Stimulated activated naive B cell treated with anti-CD40 and anti-IgM and Interleukin-4, amounts not matched to agents 10 μg/mL and 1 μg/mL and 100 μg/mL, for 72 hours (primary cell): ENCODE data around the gene FRY.
A peak's percentile ranks its signal among the peaks of the same experiment; 100 is the strongest.

Experiments used
- ATAC-seq, 2 donors: fragments of 150-1000 bp; cut with Tn5 transposase; replicated peaks; 2 replicates each; pipeline ENCODE4 v1.10.0; 2021; ENCODE audit warnings: moderate library complexity in 1 of 2
- DNase-seq: peaks from one replicate; pipeline ENCODE4 v3.0.0; 2021
- H3K27ac Mint-ChIP-seq: one replicate; pipeline ENCODE4 v1.8.0; 2022; ENCODE audit warnings: mild to moderate bottlenecking, mixed read lengths
- H3K27me3 Mint-ChIP-seq, 2 donors: one replicate each; pipeline ENCODE4 v1.8.0; 2022; ENCODE audit warnings: mixed read lengths in 2 of 2
- H3K36me3 Mint-ChIP-seq, 2 donors: one replicate each; pipeline ENCODE4 v1.8.0; 2022; ENCODE audit warnings: mixed read lengths in 2 of 2, mild to moderate bottlenecking in 1 of 2
- H3K4me1 Mint-ChIP-seq, 2 donors: one replicate each; pipeline ENCODE4 v1.8.0; 2022; ENCODE audit warnings: mixed read lengths in 2 of 2, mild to moderate bottlenecking in 1 of 2
- H3K4me3 Mint-ChIP-seq, 2 donors: one replicate each; pipeline ENCODE4 v1.8.0; 2022; ENCODE audit warnings: mild to moderate bottlenecking in 2 of 2, mixed read lengths in 2 of 2, moderate library complexity in 1 of 2
- H3K9me3 Mint-ChIP-seq, 2 donors: one replicate each; pipeline ENCODE4 v1.8.0; 2022; ENCODE audit warnings: mixed read lengths in 2 of 2, mild to moderate bottlenecking in 1 of 2

FRY gene

GRCh38 chr13:32245555-32245954, 214.0 kb downstream of the FRY start:
- no peak overlapping the region for H3K27ac Mint-ChIP-seq
- peaks cover 0 to 2% of the 10 kb centered on the region in 2 donors for H3K36me3 Mint-ChIP-seq
- no peaks in the 10 kb centered on the region for H3K27me3 Mint-ChIP-seq
- ATAC-seq (no peak), DNase-seq (no peak)
- no peaks in the 10 kb centered on the region for H3K9me3 Mint-ChIP-seq
- H3K4me1 Mint-ChIP-seq = peaks cover 0 to 2% of the 10 kb centered on the region in 2 donors
- H3K4me3 Mint-ChIP-seq = no peak overlapping the region

- H3K4me3 Mint-ChIP-seq = no peak overlapping the region
Measured at GRCh38 chr13:32246468-32246867, 214.9 kb downstream of the FRY start.

GRCh38 chr13:32247887-32248286, 216.3 kb downstream of the FRY start:
- no peak overlapping the region for H3K4me3 Mint-ChIP-seq
- ATAC-seq (peak in 1 of 2 donors; percentile 29), DNase-seq (no peak)
- no peak overlapping the region for H3K27ac Mint-ChIP-seq
- peaks cover 0 to 2% of the 10 kb centered on the region in 2 donors for H3K36me3 Mint-ChIP-seq
- H3K27me3 Mint-ChIP-seq = no peaks in the 10 kb centered on the region
- H3K4me1 Mint-ChIP-seq = peaks cover 0 to 2% of the 10 kb centered on the region in 2 donors
- no peaks in the 10 kb centered on the region for H3K9me3 Mint-ChIP-seq

More at GRCh38 chr13:32246468-32246867, 214.9 kb downstream of the FRY start:
- H3K4me1 Mint-ChIP-seq = peaks cover 0 to 2% of the 10 kb centered on the region in 2 donors
- no peaks in the 10 kb centered on the region for H3K9me3 Mint-ChIP-seq
- H3K27ac Mint-ChIP-seq = no peak overlapping the region
- H3K27me3 Mint-ChIP-seq = no peaks in the 10 kb centered on the region
- peak; percentile 17 for DNase-seq
- peaks cover 0 to 2% of the 10 kb centered on the region in 2 donors for H3K36me3 Mint-ChIP-seq
- peak; percentile 91 to 98 for ATAC-seq

- Mint-ChIP-seq H3K27me3 (no peaks in the 10 kb centered on the region), H3K36me3 (peaks cover 0 to 2% of the 10 kb centered on the region in 2 donors), H3K4me1 (peaks cover 0 to 2% of the 10 kb centered on the region in 2 donors), H3K4me3 (no peak overlapping the region), H3K27ac (no peak overlapping the region), H3K9me3 (no peaks in the 10 kb centered on the region)
- ATAC-seq = no peak
- DNase-seq = no peak
Measured at GRCh38 chr13:32248801-32249200, 217.2 kb downstream of the FRY start.

GRCh38 chr13:32252812-32253438, 221.4 kb downstream of the FRY start:
- DNase-seq = no peak
- no peaks in the 10 kb centered on the region for H3K27me3 Mint-ChIP-seq
- no peak for ATAC-seq
- H3K9me3 Mint-ChIP-seq = no peaks in the 10 kb centered on the region
- H3K4me3 Mint-ChIP-seq = no peak overlapping the region
- no peaks in the 10 kb centered on the region for H3K4me1 Mint-ChIP-seq
- no peak overlapping the region for H3K27ac Mint-ChIP-seq
- no peaks in the 10 kb centered on the region for H3K36me3 Mint-ChIP-seq

- Mint-ChIP-seq H3K27ac (no peak overlapping the region), H3K4me1 (no peaks in the 10 kb centered on the region), H3K27me3 (no peaks in the 10 kb centered on the region), H3K36me3 (no peaks in the 10 kb centered on the region), H3K4me3 (no peak overlapping the region), H3K9me3 (no peaks in the 10 kb centered on the region)
- DNase-seq = no peak
- no peak for ATAC-seq
Measured at GRCh38 chr13:32253911-32254399, 222.4 kb downstream of the FRY start.

GRCh38 chr13:32254416-32254815, 222.8 kb downstream of the FRY start:
- ATAC-seq = no peak
- Mint-ChIP-seq H3K36me3 (no peaks in the 10 kb centered on the region), H3K27me3 (no peaks in the 10 kb centered on the region), H3K9me3 (no peaks in the 10 kb centered on the region), H3K4me3 (no peak overlapping the region), H3K4me1 (no peaks in the 10 kb centered on the region), H3K27ac (no peak overlapping the region)
- DNase-seq = no peak

- Mint-ChIP-seq H3K4me1 (no peaks in the 10 kb centered on the region), H3K27ac (no peak overlapping the region), H3K9me3 (no peaks in the 10 kb centered on the region), H3K4me3 (no peak overlapping the region), H3K27me3 (no peaks in the 10 kb centered on the region), H3K36me3 (no peaks in the 10 kb centered on the region)
- no peak for DNase-seq
- no peak for ATAC-seq
Measured at GRCh38 chr13:32254916-32255723, 223.5 kb downstream of the FRY start.

- no peak overlapping the region for H3K27ac Mint-ChIP-seq
- H3K36me3 Mint-ChIP-seq = no peaks in the 10 kb centered on the region
- H3K9me3 Mint-ChIP-seq = no peaks in the 10 kb centered on the region
- DNase-seq = no peak
- H3K4me1 Mint-ChIP-seq = no peaks in the 10 kb centered on the region
- H3K4me3 Mint-ChIP-seq = no peak overlapping the region
- no peaks in the 10 kb centered on the region for H3K27me3 Mint-ChIP-seq
- no peak for ATAC-seq
Measured at GRCh38 chr13:32255724-32256109, 224.1 kb downstream of the FRY start.

GRCh38 chr13:32256243-32256642, 224.7 kb downstream of the FRY start:
- Mint-ChIP-seq H3K36me3 (no peaks in the 10 kb centered on the region), H3K27ac (no peak overlapping the region), H3K4me3 (no peak overlapping the region), H3K27me3 (no peaks in the 10 kb centered on the region), H3K4me1 (no peaks in the 10 kb centered on the region), H3K9me3 (no peaks in the 10 kb centered on the region)
- DNase-seq = no peak
- ATAC-seq = no peak

GRCh38 chr13:32257649-32258048, 226.1 kb downstream of the FRY start:
- H3K4me3 Mint-ChIP-seq = no peak overlapping the region
- H3K4me1 Mint-ChIP-seq = no peaks in the 10 kb centered on the region
- no peaks in the 10 kb centered on the region for H3K27me3 Mint-ChIP-seq
- DNase-seq (no peak), ATAC-seq (no peak)
- H3K36me3 Mint-ChIP-seq = no peaks in the 10 kb centered on the region
- no peak overlapping the region for H3K27ac Mint-ChIP-seq
- H3K9me3 Mint-ChIP-seq = no peaks in the 10 kb centered on the region

GRCh38 chr13:32259116-32259515, 227.5 kb downstream of the FRY start:
- DNase-seq = no peak
- H3K36me3 Mint-ChIP-seq = no peaks in the 10 kb centered on the region
- no peaks in the 10 kb centered on the region for H3K9me3 Mint-ChIP-seq
- H3K4me3 Mint-ChIP-seq = no peak overlapping the region
- no peaks in the 10 kb centered on the region for H3K4me1 Mint-ChIP-seq
- no peak for ATAC-seq
- H3K27me3 Mint-ChIP-seq = no peaks in the 10 kb centered on the region
- H3K27ac Mint-ChIP-seq = no peak overlapping the region

- no peak overlapping the region for H3K27ac Mint-ChIP-seq
- DNase-seq = no peak
- H3K4me3 Mint-ChIP-seq = no peak overlapping the region
- H3K9me3 Mint-ChIP-seq = no peaks in the 10 kb centered on the region
- H3K36me3 Mint-ChIP-seq = no peaks in the 10 kb centered on the region
- no peak for ATAC-seq
- no peaks in the 10 kb centered on the region for H3K4me1 Mint-ChIP-seq
- no peaks in the 10 kb centered on the region for H3K27me3 Mint-ChIP-seq
Measured at GRCh38 chr13:32261567-32261966, 230.0 kb downstream of the FRY start.

- DNase-seq (no peak), ATAC-seq (no peak)
- no peaks in the 10 kb centered on the region for H3K9me3 Mint-ChIP-seq
- no peaks in the 10 kb centered on the region for H3K27me3 Mint-ChIP-seq
- H3K4me3 Mint-ChIP-seq = no peak overlapping the region
- H3K36me3 Mint-ChIP-seq = no peaks in the 10 kb centered on the region
- H3K27ac Mint-ChIP-seq = no peak overlapping the region
- no peaks in the 10 kb centered on the region for H3K4me1 Mint-ChIP-seq
Measured at GRCh38 chr13:32262165-32262564, 230.6 kb downstream of the FRY start.

- DNase-seq (no peak), ATAC-seq (no peak)
- Mint-ChIP-seq H3K27me3 (no peaks in the 10 kb centered on the region), H3K36me3 (no peaks in the 10 kb centered on the region), H3K4me1 (no peaks in the 10 kb centered on the region), H3K9me3 (no peaks in the 10 kb centered on the region), H3K27ac (no peak overlapping the region), H3K4me3 (no peak overlapping the region)
Measured at GRCh38 chr13:32262619-32263018, 231.0 kb downstream of the FRY start.
